Activated CD4-positive, alpha-beta T cell treated with anti-CD3 and anti-CD28 coated beads for 24 hours (primary cell): ENCODE results near the gene HIBADH.
"Not testable (repeated sequence)": the region's sequence is repeated elsewhere in the genome, so short reads cannot be mapped to it uniquely, and the experiment has no call there.

Source experiments
- DNase-seq, 2 donors: peaks; one replicate each; pipeline ENCODE4 v3.0.0-alpha.2; 2020; ENCODE audit warnings: low read depth in 2 of 2

The HIBADH gene

GRCh38 chr7:27548304-27548703 is 114.4 kb downstream of the HIBADH start:
- DNase-seq, result no peak

GRCh38 chr7:27547401-27547800 is 115.3 kb downstream of the HIBADH start:
- no peak for DNase-seq

GRCh38 chr7:27546610-27547009 is 116.1 kb downstream of the HIBADH start:
- no peak for DNase-seq

GRCh38 chr7:27535795-27536194 is 126.9 kb downstream of the HIBADH start:
- no peak for DNase-seq

GRCh38 chr7:27533652-27534081 is 129.0 kb downstream of the HIBADH start:
- DNase-seq, result no peak

- no peak for DNase-seq
Measured at GRCh38 chr7:27532314-27532713, 130.4 kb downstream of the HIBADH start.

- no peak for DNase-seq
Measured at GRCh38 chr7:27527348-27527714, 135.4 kb downstream of the HIBADH start.

- no peak for DNase-seq
Measured at GRCh38 chr7:27526611-27527347, 135.9 kb downstream of the HIBADH start.

- DNase-seq, result no peak
Measured at GRCh38 chr7:27526131-27526530, 136.6 kb downstream of the HIBADH start.

GRCh38 chr7:27523321-27523720 is 139.4 kb downstream of the HIBADH start:
- no peak for DNase-seq

- DNase-seq, result no peak
Measured at GRCh38 chr7:27522566-27522965, 140.1 kb downstream of the HIBADH start.

- DNase-seq, result no peak
Measured at GRCh38 chr7:27520815-27521790, 141.6 kb downstream of the HIBADH start.

GRCh38 chr7:27519793-27520469 is 142.8 kb downstream of the HIBADH start:
- no peak for DNase-seq

GRCh38 chr7:27518561-27519350 is 143.9 kb downstream of the HIBADH start:
- no peak for DNase-seq

- DNase-seq, result no peak
Measured at GRCh38 chr7:27516421-27516820, 146.3 kb downstream of the HIBADH start.

- DNase-seq, result no peak
Measured at GRCh38 chr7:27515933-27516332, 146.8 kb downstream of the HIBADH start.

GRCh38 chr7:27514861-27515260 is 147.8 kb downstream of the HIBADH start:
- no peak for DNase-seq

- DNase-seq, result no peak
Measured at GRCh38 chr7:27513885-27514284, 148.8 kb downstream of the HIBADH start.

- not testable (repeated sequence) for DNase-seq
Measured at GRCh38 chr7:27511370-27511769, 151.3 kb downstream of the HIBADH start.

- no peak for DNase-seq
Measured at GRCh38 chr7:27510541-27510940, 152.1 kb downstream of the HIBADH start.

- not testable (repeated sequence) for DNase-seq
Measured at GRCh38 chr7:27501879-27502278, 160.8 kb downstream of the HIBADH start.
